Measurements from ENCODE around the gene ARHGEF10L.

DNA sequence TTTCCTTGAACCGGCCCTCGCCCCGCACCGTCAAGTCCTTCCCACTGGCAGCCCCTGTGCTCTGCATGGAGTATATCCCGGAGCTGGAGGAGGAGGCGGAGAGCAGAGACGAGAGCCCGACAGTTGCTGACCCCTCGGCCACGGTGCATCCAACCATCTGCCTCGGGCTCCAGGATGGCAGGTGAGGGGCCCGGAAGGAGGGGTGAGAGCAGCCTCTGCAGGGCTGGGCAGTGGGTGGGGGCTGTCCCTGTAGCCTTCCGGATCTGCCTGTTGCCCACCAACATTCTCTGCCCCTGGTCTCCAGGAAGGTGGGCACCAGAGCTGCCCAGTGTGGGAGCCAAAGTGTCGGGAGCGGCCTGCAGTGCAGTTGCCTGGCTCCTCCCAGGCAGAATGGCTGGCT lies 116.4 kb downstream of the ARHGEF10L start:
- no peak for TF ChIP-seq POLR2A (IDR thresholded peaks at IDR 0.05)
- TF ChIP-seq, protein P1, sequence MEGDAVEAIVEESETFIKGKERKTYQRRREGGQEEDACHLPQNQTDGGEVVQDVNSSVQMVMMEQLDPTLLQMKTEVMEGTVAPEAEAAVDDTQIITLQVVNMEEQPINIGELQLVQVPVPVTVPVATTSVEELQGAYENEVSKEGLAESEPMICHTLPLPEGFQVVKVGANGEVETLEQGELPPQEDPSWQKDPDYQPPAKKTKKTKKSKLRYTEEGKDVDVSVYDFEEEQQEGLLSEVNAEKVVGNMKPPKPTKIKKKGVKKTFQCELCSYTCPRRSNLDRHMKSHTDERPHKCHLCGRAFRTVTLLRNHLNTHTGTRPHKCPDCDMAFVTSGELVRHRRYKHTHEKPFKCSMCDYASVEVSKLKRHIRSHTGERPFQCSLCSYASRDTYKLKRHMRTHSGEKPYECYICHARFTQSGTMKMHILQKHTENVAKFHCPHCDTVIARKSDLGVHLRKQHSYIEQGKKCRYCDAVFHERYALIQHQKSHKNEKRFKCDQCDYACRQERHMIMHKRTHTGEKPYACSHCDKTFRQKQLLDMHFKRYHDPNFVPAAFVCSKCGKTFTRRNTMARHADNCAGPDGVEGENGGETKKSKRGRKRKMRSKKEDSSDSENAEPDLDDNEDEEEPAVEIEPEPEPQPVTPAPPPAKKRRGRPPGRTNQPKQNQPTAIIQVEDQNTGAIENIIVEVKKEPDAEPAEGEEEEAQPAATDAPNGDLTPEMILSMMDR (IDR thresholded peaks at IDR 0.05): no peak
- TF ChIP-seq POLR2AphosphoS5 (IDR thresholded peaks at IDR 0.05): no peak

All from prostate gland (tissue), 2 donors.